HUES6 (cell line): ENCODE results near the gene YIPF5.

Source experiments
- H3K27ac ChIP-seq: 2 replicates; pipeline ENCODE4 v1.7.0; 2013; ENCODE audit warnings: low read depth, mild to moderate bottlenecking, low read length, inconsistent platforms
- H3K27me3 ChIP-seq: 2 replicates; pipeline ENCODE4 v1.6.1; 2013; ENCODE audit warnings: low read length; ENCODE audit not compliant: control insufficient read depth, insufficient read depth
- H3K36me3 ChIP-seq: 2 replicates; pipeline ENCODE4 v1.6.1; 2013; ENCODE audit warnings: low read length; ENCODE audit not compliant: control insufficient read depth, insufficient read depth
- H3K4me1 ChIP-seq: 2 replicates; pipeline ENCODE4 v1.6.1; 2013; ENCODE audit warnings: low read length; ENCODE audit not compliant: control insufficient read depth, insufficient read depth
- H3K4me3 ChIP-seq: 2 replicates; pipeline ENCODE4 v1.5.1; 2013; ENCODE audit warnings: low read depth, low read length
- H3K9ac ChIP-seq: one replicate; pipeline ENCODE4 v1.6.1; 2013; ENCODE audit warnings: mild to moderate bottlenecking, low read length
- H3K9me3 ChIP-seq: 2 replicates; pipeline ENCODE4 v1.6.1; 2013; ENCODE audit warnings: low read depth, low read length; ENCODE audit not compliant: control insufficient read depth, insufficient read depth

Gene YIPF5

GRCh38 chr5:144170276-144171024 is at the start of gene YIPF5, which contains the start of gene KCTD16:
Gene YIPF5 (minus strand): TSS chr5:144170659. CDS start chr5:144169955, 704 bp downstream.
Gene KCTD16 (plus strand): TSS chr5:144170873.
- H3K9ac ChIP-seq = peak within 1 kb of the TSS; percentile 78
- H3K4me1 ChIP-seq = peaks cover 5% of the 10 kb centered on the region; the same call in 1 of the 2 replicates
- H3K27me3 ChIP-seq = no peaks in the 10 kb centered on the region
- peaks cover 31% of the 10 kb centered on the region for H3K36me3 ChIP-seq
- peak within 1 kb of the TSS; percentile 39; the same call in 1 of the 2 replicates for H3K27ac ChIP-seq
- no peaks in the 10 kb centered on the region for H3K9me3 ChIP-seq
- H3K4me3 ChIP-seq = peak within 1 kb of the TSS; percentile 90

GRCh38 chr5:144219869-144220268 is 49.4 kb upstream of the YIPF5 start:
- H3K36me3 ChIP-seq = no peaks in the 10 kb centered on the region
- no peak overlapping the region for H3K4me3 ChIP-seq
- no peaks in the 10 kb centered on the region for H3K27me3 ChIP-seq
- no peaks in the 10 kb centered on the region for H3K9me3 ChIP-seq
- no peak overlapping the region for H3K27ac ChIP-seq
- H3K9ac ChIP-seq = no peak overlapping the region
- no peaks in the 10 kb centered on the region for H3K4me1 ChIP-seq

GRCh38 chr5:144210655-144211054 is 40.2 kb upstream of the YIPF5 start:
- no peaks in the 10 kb centered on the region for H3K36me3 ChIP-seq
- no peaks in the 10 kb centered on the region; the same call in 1 of the 2 replicates for H3K4me1 ChIP-seq
- no peaks in the 10 kb centered on the region for H3K9me3 ChIP-seq
- H3K9ac ChIP-seq = no peak overlapping the region
- peaks cover 18% of the 10 kb centered on the region for H3K27me3 ChIP-seq
- H3K4me3 ChIP-seq = no peak overlapping the region
- H3K27ac ChIP-seq = no peak overlapping the region

GRCh38 chr5:144209361-144209760 is 38.9 kb upstream of the YIPF5 start:
- no peak overlapping the region for H3K9ac ChIP-seq
- no peaks in the 10 kb centered on the region; the same call in 1 of the 2 replicates for H3K4me1 ChIP-seq
- no peaks in the 10 kb centered on the region for H3K36me3 ChIP-seq
- H3K27ac ChIP-seq = no peak overlapping the region
- peaks cover 31% of the 10 kb centered on the region for H3K27me3 ChIP-seq
- H3K4me3 ChIP-seq = no peak overlapping the region
- H3K9me3 ChIP-seq = no peaks in the 10 kb centered on the region

- Histone ChIP-seq H3K36me3 (no peaks in the 10 kb centered on the region), H3K4me3 (no peak overlapping the region), H3K4me1 (no peaks in the 10 kb centered on the region), H3K9ac (no peak overlapping the region), H3K27me3 (peaks cover 32% of the 10 kb centered on the region), H3K27ac (no peak overlapping the region), H3K9me3 (no peaks in the 10 kb centered on the region)
These were observed 37.5 kb upstream of the YIPF5 start for GRCh38 chr5:144207875-144208444.

GRCh38 chr5:144206141-144206540 is 35.7 kb upstream of the YIPF5 start:
- no peaks in the 10 kb centered on the region for H3K9me3 ChIP-seq
- no peaks in the 10 kb centered on the region for H3K36me3 ChIP-seq
- H3K27ac ChIP-seq = no peak overlapping the region
- no peaks in the 10 kb centered on the region for H3K4me1 ChIP-seq
- peaks cover 32% of the 10 kb centered on the region for H3K27me3 ChIP-seq
- H3K9ac ChIP-seq = no peak overlapping the region
- no peak overlapping the region for H3K4me3 ChIP-seq

GRCh38 chr5:144205141-144205551 is 34.7 kb upstream of the YIPF5 start:
- Histone ChIP-seq H3K9ac (peak overlapping the region; percentile 4), H3K9me3 (no peaks in the 10 kb centered on the region), H3K27ac (no peak overlapping the region), H3K27me3 (peaks cover 32% of the 10 kb centered on the region), H3K36me3 (no peaks in the 10 kb centered on the region), H3K4me3 (peak overlapping the region; percentile 62), H3K4me1 (no peaks in the 10 kb centered on the region)

GRCh38 chr5:144203750-144204596 is 33.5 kb upstream of the YIPF5 start:
- Histone ChIP-seq H3K27ac (no peak overlapping the region), H3K4me1 (no peaks in the 10 kb centered on the region), H3K9ac (no peak overlapping the region), H3K27me3 (peaks cover 32% of the 10 kb centered on the region), H3K9me3 (no peaks in the 10 kb centered on the region), H3K4me3 (no peak overlapping the region), H3K36me3 (no peaks in the 10 kb centered on the region)

GRCh38 chr5:144202726-144203125 is 32.3 kb upstream of the YIPF5 start:
- H3K4me3 ChIP-seq = no peak overlapping the region
- no peaks in the 10 kb centered on the region for H3K36me3 ChIP-seq
- H3K4me1 ChIP-seq = no peaks in the 10 kb centered on the region
- no peaks in the 10 kb centered on the region for H3K9me3 ChIP-seq
- H3K9ac ChIP-seq = no peak overlapping the region
- no peak overlapping the region for H3K27ac ChIP-seq
- H3K27me3 ChIP-seq = peaks cover 32% of the 10 kb centered on the region

- Histone ChIP-seq H3K27ac (no peak overlapping the region), H3K4me1 (no peaks in the 10 kb centered on the region), H3K9ac (no peak overlapping the region), H3K36me3 (no peaks in the 10 kb centered on the region), H3K9me3 (no peaks in the 10 kb centered on the region), H3K4me3 (no peak overlapping the region), H3K27me3 (peaks cover 27% of the 10 kb centered on the region)
These were observed 31.6 kb upstream of the YIPF5 start for GRCh38 chr5:144202072-144202471.

GRCh38 chr5:144201588-144201987 is 31.1 kb upstream of the YIPF5 start:
- Histone ChIP-seq H3K36me3 (no peaks in the 10 kb centered on the region), H3K27me3 (peaks cover 23% of the 10 kb centered on the region), H3K9me3 (no peaks in the 10 kb centered on the region), H3K4me1 (no peaks in the 10 kb centered on the region), H3K4me3 (no peak overlapping the region), H3K9ac (no peak overlapping the region), H3K27ac (no peak overlapping the region)
